Lower leg skin (tissue), 4 donors: Measurements from ENCODE around the gene ZNF99. TPM values are rescaled to one million over a fixed set of nuclear protein-coding genes. Genes with fewer than 3 reads are reported as not detected.
"Not testable (repeated sequence)": the region's sequence is repeated elsewhere in the genome, so short reads cannot be mapped to it uniquely, and the experiment has no call there.

Experiments
- DNase-seq, 2 donors: peaks; one replicate each; pipeline ENCODE4 v3.0.0-alpha.2; 2019; ENCODE audit warnings: low spot score in 2 of 2
- H3K4me3 ChIP-seq: fragments of 200-600 bp; sonication (generic); 2 replicates; pipeline ENCODE4 v1.5.1; 2017; ENCODE audit warnings: mild to moderate bottlenecking, low read depth; ENCODE audit not compliant: poor library complexity, severe bottlenecking
- POLR2A ChIP-seq, 2 donors: fragments of 450-650 bp; IDR thresholded peaks; one replicate each; pipeline ENCODE4 v1.6.1; 2016 to 2017; ENCODE audit warnings: antibody characterized with exemption in 2 of 2, mild to moderate bottlenecking in 1 of 2, moderate library complexity in 1 of 2
- WGBS, 2 donors: methylation state at CpG; one replicate each; pipeline ENCODE4 v1.1.5; 2018; 5-methylcytosine and 5-hydroxymethylcytosine counted together
- intact Hi-C: fragments of 100-400 bp; cut with DNase I; formaldehyde crosslinking; loops from one replicate; pipeline ENCODE4 v1.15.0; 2023; ENCODE audit warnings: low total_unique reads
- total RNA-seq, 4 donors: library from RNA; depleted of rRNA; stranded (reverse); fragments of >200 nt; gene quantifications; one replicate each; pipeline ENCODE4 v1.1.0, GENCODE V29; 2016
- TF ChIP-seq, protein P1 (sequence below), 3 donors: fragments of 450-650 bp; IDR thresholded peaks; one replicate each; pipeline ENCODE4 v1.5.1; 2016; ENCODE audit warnings: antibody characterized with exemption in 3 of 3, mild to moderate bottlenecking in 3 of 3, moderate library complexity in 2 of 3

The ZNF99 gene
- total RNA-seq, 4 donors from 2014 or later = 0.04 to 0.12 (median 0.10) TPM; not detected in 1

DNA sequence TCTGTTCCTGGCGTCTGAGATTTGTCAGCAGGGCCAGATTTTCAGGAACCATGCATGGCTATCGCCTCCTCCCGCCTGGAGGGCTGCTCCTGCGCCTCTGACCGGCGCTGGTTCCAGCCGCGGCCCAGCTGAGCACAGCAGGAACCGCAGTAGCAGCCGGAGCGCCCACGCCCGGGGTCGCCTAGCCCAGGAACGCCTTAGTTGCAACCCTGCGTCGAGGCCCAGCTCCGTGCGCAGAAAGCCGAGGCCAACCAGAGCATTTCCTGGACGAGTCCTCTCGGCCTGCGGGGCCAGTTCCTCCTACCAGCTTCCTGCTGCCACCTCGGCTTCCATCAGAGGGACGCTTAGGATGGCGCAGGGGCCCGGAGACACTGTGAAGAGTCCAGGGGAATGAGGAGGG is 75.0 kb downstream of the ZNF99 start:
- WGBS, 2 donors = 21 to 24% methylated on average over 21 to 26 of the region's 27 CpGs
- TF ChIP-seq, protein P1, sequence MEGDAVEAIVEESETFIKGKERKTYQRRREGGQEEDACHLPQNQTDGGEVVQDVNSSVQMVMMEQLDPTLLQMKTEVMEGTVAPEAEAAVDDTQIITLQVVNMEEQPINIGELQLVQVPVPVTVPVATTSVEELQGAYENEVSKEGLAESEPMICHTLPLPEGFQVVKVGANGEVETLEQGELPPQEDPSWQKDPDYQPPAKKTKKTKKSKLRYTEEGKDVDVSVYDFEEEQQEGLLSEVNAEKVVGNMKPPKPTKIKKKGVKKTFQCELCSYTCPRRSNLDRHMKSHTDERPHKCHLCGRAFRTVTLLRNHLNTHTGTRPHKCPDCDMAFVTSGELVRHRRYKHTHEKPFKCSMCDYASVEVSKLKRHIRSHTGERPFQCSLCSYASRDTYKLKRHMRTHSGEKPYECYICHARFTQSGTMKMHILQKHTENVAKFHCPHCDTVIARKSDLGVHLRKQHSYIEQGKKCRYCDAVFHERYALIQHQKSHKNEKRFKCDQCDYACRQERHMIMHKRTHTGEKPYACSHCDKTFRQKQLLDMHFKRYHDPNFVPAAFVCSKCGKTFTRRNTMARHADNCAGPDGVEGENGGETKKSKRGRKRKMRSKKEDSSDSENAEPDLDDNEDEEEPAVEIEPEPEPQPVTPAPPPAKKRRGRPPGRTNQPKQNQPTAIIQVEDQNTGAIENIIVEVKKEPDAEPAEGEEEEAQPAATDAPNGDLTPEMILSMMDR (IDR thresholded peaks at IDR 0.05) = no peak
- TF ChIP-seq POLR2A (IDR thresholded peaks at IDR 0.05) = no peak
- no peak for DNase-seq
- intact Hi-C loops = no loop called here
- no peak overlapping the region for H3K4me3 ChIP-seq

DNA sequence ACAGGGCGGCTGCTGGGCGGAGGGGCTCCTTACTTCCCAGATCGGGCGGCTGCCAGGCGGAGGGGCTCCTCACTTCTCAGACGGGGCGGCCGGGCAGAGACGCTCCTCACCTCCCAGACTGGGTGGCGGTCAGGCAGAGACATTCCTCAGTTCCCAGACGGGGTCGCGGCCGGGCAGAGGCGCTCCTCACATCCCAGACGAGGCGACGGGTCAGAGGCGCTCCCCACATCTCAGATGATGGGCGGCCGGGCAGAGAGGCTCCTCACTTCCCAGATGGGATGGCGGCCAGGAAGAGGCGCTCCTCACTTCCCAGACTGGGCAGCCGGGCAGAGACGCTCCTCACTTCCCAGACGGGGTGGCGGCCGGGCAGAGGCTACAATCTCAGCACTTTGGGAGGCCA is 80.9 kb downstream of the ZNF99 start:
- intact Hi-C loops, DNase-seq, H3K4me3 ChIP-seq: not testable (repeated sequence)
- 96 to 98% methylated on average over 24 to 28 of the region's 28 CpGs for WGBS, 2 donors

DNA sequence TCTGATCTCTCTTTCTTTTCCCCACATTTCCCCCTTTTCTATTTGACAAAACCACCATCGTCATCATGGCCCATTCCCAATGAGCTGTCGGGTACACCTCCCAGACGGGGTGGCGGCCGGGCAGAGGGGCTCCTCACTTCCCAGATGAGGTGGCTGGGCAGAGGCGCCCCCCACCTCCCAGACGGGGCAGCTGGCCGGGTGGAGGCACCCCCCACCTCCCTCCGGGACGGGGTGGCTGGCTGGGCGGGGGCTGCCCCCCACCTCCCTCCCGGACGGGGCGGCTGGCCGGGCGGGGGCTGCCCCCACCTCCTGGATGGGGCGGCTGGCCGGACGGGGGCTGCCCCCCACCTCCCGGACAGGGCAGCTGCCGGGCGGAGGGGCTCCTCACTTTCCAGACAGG is 81.3 kb downstream of the ZNF99 start:
- WGBS, 2 donors = 90 to 95% methylated on average over 8 to 14 of the region's 22 CpGs
- DNase-seq = not testable (repeated sequence)

More for the DNA sequence above, 81.3 kb downstream of the ZNF99 start:
- intact Hi-C loops, H3K4me3 ChIP-seq: not testable (repeated sequence)

Other genes with a start within 250 kb of the ZNF99 start
- under 1 TPM; 0.08 to 0.84 (median 0.23) TPM for gene ZNF492, start 149.8 kb downstream of the ZNF99 start, total RNA-seq
- not detected for gene ZNF723, start 48.1 kb upstream of the ZNF99 start, total RNA-seq
- under 1 TPM in 2 of 4 donors, not detected in 2; 0.42 to 0.59 TPM for gene ZNF728, start 219.0 kb upstream of the ZNF99 start, total RNA-seq